HUDEP-2 (cell line): ENCODE measurements around the gene CCDC175.

Source experiments
- DNase-seq, 76 experiments: peaks; one replicate each; lab custom pipeline; 2025; ENCODE audit not compliant: unreplicated experiment in 76 of 76; lab: John Stamatoyannopoulos, UW

CCDC175 gene

DNA sequence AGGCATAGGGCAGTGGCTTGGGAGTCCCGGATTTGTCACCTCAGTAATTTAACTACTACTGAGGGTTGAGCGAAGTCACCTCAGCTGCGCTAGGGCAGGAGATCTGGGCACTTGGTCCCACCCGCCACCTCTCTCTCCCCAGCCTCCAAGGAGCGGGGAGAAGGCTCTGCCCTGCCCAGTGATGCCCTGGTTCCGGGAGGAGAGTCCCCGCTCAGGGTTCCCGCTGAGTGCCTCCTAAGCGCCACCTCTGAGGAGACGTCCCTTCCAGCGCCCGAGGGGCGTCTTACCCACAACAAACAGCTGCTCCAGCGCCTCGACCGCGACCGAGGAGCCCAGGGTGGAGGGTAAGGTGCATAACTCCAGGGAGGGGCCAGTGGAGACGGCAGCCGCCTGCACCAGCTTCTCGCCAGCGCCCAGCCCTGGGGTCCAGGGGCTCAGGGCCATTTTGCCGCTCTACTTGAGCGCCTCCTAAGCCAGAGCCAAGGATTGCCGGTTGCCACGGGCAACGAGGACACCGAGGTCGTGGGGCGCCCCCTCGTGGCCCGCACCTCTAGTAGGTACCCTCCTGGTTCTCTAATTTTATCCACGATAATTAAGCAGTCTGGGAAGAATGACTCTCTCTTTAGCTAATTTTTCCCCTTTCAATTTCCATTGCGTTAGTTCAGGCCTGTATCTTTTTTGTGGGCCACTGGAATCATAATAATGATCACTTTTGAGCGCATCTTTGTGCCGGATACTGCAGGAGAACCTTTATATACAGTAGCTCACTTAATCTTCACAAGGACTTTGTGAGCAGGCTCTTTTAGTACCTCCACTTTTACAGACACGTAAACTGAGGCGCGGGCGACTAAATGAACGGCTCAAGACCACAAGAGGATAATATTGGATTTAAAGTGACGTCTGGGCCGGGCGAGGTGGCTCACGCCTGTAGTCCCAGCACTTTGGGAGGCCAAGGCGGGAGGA lies at the start of gene CCDC175:
Gene CCDC175, minus strand, starts transcription at position 481 of the 963 bp plus-strand sequence. Its CDS starts 37 bp downstream, at position 444.
- DNase-seq = peak in 70 of 76 experiments; percentile 2 to 78 (median 57)

DNA sequence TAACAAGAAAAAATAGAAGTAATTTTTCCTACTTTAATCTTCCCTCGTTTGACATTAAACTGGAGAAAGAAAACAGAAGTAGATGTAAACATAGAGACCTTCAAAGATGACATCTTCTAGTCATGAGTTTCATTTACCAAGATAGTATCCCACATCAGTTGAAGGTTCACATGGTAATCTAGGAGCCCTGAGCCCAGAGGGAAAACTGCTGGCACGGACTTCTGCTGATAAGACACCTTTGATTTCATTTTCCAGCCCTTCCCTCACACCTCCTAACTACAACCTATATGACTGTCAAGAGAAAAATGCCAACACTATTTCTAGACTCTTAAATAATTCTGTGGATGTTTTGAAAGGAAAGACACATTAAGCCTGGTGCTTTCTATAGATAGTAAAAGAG lies 46.0 kb upstream of the CCDC175 start:
- no peak for DNase-seq

DNA sequence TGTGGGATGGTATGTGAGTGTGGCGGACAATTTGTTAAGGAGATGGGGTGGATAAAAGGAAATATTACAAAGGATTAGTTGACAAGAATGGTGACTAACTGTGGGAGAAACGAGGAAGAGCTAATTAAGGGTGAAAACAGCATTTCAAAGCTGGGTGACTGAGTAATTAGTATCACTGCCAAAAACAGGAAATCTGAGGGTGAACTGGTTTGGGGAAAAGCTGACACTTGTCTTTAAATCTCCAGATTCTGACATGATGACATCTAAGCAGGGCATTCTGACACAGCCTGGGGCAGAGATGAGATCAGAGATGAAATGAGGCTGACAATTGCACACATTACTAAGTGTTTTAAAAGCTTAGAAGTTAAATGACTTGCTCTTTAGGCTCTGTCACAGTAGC lies 42.4 kb upstream of the CCDC175 start:
- no peak for DNase-seq

DNA sequence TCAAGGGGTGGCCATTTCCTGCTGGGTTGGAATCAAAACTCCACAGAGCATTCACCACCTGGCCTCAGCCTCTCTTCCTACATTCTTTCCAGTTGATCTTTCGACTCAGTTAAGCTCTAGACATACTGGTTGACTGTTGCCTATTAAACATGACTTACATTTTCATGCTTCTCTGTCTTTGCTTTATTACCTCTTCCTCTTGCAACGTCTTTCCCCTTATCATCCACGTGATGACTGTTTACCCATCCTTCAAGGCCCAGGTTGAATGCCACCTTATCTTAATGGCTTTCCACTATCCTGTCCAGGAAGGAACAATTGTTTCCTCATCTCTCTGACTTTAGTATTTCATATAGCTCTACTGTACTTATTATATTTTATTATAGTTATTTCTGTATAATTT lies 24.4 kb upstream of the CCDC175 start:
- DNase-seq = no peak

DNA sequence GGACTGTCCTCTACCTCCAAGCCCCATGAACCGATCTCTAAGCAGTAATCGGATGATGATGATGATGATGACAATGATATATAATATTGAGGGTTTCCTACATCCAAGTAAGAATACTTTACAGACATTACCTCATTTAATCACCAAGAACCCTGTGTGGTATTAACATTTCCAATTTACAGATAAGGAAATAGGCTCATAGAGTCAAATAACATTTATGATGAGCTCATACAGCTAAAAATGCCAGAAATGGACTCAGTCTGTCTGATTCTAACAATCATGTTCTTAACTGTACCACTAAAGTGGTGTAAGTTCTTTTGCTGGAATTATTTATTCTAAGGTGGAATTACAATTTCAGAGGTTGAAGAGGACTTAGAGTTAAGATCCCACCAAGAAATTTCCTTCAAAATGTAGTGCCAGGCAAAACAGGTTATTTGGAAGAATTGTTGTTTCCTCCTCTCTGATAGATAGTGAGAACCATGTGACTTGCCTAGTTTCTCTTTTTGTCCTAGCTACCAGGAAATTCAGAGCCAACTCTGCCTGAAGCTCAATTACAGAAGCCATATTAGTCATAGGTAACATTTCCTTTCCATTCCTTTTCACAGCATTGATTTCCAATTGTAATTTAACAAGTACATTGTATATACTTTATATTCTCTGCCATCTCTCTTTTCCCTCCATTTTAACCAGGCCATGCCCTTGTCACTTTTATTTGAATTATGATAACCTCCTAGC lies 23.8 kb upstream of the CCDC175 start:
- DNase-seq = no peak

DNA sequence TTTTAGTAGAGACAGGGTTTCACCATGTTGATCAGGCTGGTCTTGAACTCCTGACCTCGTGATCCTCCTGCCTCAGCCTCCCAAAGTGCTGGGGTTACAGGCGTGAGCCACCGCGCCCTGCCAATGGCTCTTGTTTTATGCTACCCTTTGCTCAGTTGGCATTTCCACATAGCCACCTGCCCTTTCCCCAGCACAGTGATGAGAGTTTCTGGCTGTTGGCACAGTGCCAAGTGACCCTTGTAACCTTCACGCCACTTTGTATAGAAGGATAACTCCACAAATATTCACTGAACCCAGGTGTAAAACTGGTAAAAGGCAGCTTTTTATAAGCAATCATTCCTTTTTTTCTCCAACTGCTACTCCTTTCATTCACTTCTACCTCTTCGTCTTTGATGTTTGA lies 18.5 kb upstream of the CCDC175 start:
- DNase-seq = no peak

DNA sequence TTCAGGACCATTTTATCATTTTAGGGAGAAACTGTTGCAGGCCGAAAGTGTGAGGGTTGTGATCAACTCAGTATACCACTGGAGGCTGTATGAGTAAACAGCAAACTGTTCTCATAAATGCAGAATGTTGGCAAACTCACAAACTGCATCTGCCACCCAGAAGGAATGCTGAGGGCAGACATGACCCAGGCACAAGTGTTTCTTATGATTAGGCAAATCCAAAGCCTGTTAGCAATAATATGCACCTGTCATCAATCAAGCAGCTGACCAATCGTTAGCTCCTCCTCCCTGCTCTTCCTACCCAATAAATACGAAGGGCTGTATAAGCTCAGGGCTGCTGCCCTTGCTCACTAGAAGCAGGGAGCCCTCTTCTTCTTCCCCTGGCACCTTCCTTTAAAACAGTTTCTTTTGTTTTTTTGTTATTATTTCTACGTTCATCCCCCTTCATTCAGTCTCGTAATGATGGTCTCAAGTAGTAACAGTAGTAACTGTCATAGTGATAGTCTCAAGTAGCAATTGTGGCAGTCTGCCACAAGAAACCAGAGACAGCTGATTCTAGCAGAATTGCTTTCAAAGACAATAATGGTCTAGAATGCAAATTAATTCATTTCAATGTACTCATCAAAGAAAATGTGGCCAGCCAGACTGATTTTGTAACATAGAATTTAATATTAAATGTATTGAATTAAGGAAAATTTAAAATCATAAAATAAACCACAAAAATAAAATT lies 15.2 kb upstream of the CCDC175 start:
- DNase-seq = no peak

DNA sequence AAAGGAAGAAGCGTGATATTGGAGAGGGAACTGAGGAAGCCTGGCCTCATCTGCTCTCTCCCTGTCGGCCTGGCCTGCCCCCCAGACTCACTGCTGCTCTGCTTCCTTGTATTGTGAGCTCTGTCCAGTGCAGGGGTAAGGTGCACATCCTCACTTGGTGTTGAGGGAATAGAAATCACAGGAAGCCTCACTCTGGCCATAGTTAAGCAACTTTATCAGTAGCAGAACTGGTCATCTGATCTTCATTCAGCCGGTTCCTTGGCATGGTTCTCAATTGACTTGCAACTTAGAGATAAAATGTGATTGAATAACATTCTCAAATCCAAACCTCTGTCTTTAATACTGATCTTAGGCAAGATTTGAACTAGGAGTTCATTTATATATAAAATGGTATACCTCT lies 11.5 kb upstream of the CCDC175 start:
- no peak for DNase-seq

DNA sequence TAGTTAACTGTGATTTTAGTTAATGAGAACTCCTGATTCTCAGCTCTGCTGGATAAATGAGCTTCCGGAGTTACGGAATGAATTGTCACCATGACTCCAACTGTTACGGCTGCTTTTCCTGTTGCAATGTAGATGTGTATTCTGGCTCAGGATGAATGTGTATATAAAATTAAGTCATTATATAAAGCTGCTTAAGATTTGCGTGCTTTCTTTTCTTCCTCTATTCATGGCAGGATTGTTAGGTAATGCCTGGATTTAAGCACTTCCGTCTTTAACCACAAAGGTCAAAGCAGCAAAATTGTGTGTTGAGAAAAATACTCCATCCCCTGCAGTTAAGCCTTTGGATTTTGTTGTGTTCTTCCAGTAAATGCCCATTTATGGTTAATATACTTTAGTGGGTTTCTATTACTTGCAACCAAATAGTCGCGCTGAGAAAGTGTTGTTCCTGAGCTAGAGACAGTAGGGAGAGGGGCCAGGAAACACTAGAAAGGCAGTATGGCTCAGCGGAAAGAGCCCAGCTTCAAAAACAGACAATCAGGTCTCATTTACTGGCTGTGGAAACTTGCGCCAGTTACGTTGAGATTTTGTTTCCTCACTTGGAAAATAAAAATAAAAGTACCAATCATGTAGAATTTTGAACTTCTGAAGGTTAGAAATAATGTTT lies 9.4 kb upstream of the CCDC175 start:
- DNase-seq = no peak

DNA sequence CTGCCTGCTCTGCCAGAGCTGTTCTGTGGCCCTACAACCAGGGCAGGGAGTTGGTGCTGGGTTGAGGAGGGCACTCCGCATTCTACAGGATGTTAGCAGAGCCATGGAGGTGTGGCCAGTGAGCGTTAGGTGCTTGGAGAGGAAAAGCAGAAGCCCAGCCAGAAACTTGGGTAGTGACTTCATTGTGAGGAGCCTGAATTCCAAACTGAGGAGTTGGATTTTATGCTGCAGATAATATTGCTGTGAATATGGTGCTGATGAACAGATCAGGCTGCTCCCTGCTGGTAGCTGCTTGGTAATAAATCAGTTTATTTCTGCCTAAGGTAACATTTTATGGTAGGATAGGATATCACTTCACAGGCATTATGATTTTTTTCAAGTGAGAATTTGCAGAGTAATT lies 7.1 kb upstream of the CCDC175 start:
- DNase-seq = no peak

DNA sequence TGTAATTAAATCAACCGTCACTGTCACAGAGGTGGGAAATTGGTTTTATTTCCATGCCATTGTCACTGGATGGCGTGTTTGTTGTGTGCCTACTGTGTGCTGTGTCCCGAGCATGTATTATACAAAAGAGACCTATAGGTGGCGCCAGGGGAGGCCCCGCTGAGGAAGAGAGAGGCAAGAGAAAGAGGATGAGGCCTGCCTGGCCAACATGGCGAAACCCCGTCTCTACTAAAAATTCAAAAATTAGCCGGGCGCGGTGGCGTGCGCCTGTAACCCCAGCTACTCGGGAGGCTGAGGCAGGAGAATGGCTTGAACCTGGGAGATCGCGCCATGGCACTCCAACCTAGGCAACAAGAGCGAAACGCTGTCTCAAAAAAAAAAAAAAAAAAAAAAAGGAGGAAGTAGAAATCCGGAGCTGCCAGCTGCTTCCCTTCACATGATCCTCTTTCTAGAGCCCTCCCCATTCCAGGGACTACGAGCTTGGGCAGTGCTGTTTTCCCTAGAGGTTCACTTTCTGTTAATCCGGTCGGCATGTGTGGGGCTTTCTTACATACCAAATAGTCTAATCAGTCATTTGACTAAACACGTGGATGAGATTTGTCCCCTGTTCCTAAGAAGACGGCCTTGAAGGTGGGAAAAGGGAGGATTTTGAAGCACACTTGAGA lies 6.4 kb upstream of the CCDC175 start:
- no peak for DNase-seq

DNA sequence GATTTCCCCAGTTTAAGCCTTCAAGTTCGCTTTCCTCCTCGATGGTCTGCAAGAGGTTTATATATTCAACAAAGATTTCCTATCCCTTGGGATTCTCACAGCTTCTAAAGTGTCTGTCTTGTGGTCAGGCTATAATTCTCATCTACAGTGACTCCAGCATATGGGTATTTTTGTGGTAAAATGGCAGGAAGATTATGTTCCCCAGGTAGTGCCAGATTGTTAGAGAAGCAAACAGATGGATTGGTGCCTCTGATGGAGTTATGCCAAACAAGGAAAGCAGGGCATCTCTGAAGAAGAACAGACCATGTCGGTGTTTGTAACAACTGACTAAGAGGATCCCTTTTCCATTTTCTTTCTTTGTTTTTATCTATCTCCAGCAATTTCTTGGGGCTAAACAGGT lies 5.5 kb upstream of the CCDC175 start:
- no peak for DNase-seq

DNA sequence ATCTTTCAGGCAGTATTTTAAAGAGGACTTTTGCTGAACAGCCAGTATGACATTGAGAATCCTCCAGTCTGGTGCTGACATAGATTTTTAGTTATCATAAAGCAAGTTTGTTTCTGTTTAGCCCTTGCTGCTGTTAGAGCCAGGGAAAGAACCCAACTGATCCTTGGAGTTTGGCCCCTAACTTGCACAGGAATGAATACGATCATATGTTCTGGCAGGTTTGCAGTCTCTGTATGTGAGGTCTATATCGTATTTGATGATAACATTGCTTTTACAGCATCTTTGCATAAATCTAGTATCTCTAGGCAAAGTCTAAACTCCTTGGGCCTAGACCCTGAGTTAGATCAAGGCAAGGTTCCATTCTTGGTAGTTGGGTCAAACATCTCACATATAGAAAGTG lies 4.3 kb upstream of the CCDC175 start:
- DNase-seq = no peak

DNA sequence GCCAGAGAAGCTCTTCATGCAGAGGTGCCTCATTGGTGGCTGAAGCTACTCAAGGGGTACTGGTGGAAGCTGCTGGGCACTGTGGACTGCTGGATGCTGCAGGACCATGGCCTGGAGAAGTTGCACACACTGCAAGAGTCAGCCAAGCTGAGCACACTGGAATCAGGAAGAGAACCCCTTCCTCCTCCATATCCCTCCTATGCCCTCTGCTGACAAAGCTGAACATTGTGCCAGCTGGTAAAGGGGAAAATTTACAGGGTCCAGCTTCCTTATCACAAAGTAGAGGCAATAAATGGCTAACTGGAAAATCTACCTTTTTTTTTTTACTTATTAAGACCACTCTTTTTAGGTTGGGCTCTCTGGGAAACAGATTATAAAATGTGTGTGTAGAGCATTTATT lies 6.5 kb downstream of the CCDC175 start:
- DNase-seq = no peak

DNA sequence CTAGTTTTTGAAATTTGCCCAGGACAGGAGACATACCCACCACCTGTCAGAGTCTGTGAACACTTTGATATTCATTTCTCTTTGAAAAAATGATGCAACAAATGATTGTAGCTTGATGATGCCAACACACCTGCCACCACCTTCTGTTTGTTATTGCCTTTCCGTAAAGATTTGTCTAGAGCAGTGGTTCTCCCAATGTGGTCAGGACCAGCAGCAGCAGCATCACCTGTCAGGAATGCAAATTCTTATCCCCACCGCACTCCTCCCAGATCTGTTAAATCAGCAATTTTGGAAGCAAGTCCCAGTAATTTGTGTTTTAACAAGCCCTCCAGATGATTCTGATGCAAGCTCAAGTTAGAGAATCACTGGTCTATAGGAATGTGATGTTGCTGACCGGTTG lies 9.9 kb downstream of the CCDC175 start:
- no peak for DNase-seq

DNA sequence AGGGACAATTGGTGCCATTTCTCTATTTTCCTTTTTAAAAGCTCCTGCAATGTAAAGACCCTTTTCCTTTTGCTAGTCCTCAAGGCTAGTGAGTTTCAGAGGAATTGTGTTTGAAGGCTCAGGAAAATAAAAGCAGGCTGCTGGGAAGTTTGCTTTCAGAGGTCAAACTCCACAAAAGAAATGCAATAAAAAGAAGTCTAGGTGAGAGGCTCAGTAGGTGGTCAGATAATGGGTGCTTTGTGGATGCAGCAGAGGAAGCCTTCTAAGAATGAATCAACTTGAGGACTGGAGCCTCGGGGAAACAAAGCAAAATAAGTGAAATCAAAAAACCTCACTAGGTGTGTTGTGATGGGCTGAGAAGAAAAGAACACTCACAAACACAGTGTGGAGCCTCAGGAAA lies 10.3 kb downstream of the CCDC175 start:
- no peak for DNase-seq

DNA sequence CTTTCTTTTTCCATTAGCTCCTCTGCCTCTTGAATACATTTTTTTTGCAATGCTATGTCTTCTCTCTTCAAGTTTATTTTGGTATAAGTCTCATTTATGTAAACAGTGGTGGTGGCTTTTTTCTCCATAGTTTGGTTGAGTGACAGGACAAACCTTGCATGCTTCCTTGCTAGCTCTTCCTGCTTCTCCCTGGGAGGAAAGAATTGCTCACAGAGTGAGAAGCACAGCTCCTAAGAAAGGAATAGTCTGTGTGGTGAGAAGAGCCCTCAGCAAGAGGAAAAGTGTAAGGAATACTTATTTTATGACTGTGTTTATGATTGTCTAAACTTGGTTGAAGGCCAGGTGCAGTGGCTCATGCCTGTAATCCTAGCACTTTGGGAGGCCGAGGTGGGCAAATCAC lies 11.5 kb downstream of the CCDC175 start:
- no peak for DNase-seq

DNA sequence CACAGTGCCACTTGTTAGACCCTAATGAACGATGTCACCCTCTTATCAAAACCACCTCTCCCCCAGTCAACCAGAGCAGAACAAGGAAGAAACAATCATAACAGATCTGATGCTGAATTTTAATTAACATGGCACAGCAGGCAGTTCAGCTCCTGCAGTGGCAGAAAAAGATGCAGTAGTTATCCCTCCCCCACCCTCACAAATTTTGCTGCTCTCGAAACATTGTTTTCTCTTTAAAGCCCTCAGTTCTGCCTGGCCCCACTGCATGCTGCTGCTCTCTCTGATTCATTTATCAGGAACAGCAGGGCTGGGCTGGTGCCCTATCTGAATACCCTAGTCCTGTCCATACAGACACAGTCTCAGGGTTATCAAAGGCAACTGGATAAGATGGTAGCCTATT lies 12.2 kb downstream of the CCDC175 start:
- peak in 2 of 76 experiments; percentile 5 to 10 for DNase-seq

DNA sequence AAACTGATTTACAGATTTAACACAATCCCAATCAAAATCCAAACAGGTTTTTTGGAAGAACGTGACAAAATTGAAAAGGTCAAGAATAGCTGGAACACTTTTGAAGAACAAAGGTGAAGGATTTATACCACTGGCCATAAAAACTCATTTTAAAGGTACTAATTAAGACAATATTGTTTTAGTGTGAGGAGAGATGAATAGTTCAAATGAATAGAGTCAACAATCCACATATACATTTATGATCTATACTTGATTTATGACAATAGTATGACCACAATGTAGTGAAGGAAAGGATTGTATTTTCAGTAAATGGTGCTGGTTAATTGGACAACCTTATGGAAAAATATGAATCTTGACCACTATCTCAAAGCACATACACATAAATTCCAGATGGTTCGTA lies 29.3 kb downstream of the CCDC175 start:
- DNase-seq = no peak

DNA sequence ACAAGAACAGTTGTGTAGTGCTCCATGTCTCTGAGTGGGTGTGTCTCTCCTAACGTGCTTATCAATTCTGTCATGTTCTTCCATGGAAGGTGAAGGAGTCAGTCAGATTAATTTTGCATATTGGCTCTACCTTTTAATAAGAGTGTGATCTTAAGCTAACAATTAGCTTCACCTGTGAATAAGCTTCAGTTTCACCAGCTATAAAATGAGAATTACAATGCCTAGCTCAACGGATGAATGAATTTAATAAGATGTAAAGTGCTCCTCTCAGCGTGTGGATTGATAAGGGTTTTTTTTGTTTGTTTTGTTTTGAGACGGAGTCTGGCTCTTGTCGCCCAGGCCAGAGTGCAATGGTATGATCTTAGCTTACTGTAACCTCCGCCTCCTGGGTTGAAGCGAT lies 32.7 kb downstream of the CCDC175 start:
- no peak for DNase-seq
